Measurements from ENCODE around the gene LYZL1. TPM values are rescaled to one million over a fixed set of nuclear protein-coding genes. Genes with fewer than 3 reads are reported as not detected.

LYZL1 gene
- total and polyA plus RNA-seq, 9 of the 15 experiments (the other 6 are each of a cell fraction or from before 2014, with no cell fraction given) = not detected

DNA sequence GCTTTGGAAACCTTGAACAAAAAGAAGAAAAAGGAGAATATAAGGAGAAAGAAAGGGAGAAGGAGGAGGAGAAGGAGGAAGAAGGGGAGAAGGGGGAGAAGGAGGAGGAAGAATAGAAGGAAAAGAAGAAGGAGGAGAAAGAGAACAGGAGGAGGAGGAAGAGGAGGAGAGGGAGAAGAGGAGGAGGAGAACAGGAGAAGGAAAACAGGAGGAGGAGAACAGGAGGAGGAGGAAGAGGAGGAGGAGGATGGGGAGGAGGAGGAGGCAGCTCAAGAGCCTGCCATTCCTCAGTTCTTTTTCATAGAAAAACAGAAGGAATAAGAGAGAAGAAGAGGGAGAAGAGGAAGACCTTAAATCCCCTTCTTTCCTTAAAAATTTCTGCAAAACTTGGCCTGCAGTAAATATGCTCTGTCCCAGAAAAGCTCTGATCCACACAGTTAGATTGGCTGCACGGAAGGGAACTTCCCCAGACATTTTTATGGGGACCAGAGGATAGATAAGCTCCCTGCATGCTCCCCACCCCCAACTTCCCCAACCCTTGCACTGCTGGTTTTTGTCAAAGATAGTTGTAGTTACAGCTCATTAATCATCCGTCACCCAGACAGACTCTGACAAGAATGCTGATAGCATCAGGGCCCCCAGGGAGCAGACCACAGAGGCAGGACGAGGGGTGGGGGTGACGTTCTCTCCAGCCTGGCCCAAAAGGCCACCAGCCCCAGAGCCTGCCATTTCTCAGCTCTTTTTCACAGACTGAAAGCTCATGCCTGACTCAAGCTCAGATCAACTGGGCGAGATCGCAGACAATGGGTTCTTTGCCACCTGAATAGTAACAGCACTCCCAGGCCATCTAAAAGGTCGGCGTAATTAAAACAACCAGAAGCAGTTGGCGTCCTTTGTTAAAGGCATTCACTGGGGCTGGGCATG lies 34.5 kb upstream of the LYZL1 start (continued):
- TF ChIP-seq, protein P1, sequence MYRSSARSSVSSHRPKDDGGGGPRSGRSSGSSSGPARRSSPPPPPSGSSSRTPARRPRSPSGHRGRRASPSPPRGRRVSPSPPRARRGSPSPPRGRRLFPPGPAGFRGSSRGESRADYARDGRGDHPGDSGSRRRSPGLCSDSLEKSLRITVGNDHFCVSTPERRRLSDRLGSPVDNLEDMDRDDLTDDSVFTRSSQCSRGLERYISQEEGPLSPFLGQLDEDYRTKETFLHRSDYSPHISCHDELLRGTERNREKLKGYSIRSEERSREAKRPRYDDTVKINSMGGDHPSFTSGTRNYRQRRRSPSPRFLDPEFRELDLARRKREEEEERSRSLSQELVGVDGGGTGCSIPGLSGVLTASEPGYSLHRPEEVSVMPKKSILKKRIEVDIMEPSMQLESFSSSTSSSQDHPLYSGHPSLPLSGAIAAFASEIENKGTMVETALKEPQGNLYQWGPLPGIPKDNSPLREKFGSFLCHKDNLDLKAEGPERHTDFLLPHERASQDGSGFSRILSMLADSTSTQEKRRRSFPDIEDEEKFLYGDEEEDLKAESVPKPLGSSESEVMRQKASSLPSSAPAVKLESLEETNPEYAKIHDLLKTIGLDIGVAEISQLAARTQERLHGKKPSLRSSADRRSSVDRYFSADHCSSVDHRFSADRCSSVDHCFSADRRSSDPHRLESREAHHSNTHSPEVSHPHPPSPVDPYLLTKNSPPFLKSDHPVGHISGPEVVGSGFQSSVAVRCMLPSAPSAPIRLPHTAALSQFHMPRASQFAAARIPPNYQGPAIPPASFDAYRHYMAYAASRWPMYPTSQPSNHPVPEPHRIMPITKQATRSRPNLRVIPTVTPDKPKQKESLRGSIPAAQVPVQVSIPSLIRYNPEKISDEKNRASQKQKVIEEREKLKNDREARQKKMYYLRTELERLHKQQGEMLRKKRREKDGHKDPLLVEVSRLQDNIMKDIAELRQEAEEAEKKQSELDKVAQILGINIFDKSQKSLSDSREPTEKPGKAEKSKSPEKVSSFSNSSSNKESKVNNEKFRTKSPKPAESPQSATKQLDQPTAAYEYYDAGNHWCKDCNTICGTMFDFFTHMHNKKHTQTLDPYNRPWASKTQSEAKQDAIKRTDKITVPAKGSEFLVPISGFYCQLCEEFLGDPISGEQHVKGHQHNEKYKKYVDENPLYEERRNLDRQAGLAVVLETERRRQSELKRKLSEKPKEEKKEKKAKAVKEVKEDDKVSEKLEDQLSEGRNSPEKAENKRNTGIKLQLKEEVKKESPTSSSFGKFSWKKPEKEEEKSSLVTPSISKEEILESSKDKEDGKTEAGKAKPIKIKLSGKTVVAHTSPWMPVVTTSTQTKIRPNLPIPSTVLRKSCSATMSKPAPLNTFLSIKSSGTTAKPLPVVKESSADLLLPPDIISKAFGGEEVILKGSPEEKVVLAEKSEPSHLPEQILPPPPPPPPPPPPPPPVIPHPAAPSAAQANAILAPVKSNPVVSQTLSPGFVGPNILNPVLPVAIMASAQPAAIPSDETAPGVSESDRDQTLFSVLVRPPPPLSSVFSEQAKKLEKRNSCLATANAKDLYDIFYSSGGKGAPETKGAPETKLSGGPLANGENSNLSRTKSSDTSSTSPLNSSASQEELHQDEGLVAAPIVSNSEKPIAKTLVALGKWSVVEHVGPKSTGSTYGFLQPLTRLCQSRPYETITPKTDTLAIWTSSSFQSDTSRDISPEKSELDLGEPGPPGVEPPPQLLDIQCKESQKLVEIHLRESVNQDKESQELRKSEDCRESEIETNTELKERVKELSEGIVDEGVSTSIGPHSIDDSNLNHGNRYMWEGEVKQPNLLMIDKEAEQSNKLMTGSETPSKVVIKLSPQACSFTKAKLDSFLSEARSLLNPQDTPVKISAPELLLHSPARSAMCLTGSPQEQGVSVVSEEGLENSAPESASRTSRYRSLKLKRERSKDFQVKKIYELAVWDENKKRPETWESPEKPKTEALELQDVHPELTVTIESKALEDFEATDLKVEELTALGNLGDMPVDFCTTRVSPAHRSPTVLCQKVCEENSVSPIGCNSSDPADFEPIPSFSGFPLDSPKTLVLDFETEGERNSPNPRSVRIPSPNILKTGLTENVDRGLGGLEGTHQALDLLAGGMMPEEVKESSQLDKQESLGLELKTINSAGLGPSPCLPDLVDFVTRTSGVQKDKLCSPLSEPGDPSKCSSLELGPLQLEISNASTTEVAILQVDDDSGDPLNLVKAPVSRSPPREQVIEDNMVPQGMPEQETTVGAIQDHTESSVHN (IDR thresholded peaks at IDR 0.05; ENCODE audit: borderline replicate concordance in 1 of 2, low read depth in 1 of 2) = 0 out of 4 replicates have a peak, but pooled peaks of 1 of the 2 experiments have one; percentile 29
- TF ChIP-seq CBFA2T2 (conservative IDR thresholded peaks at IDR 0.05) = 0 out of 2 replicates have a peak, but pooled peaks have one; percentile 25
- TF ChIP-seq OTX1 (CRISPR knock-in tag; IDR thresholded peaks at IDR 0.05) = peak; percentile 84; the same call in 1 of the 2 replicates
- TF ChIP-seq NEUROD1 (IDR thresholded peaks at IDR 0.05; ENCODE audit: borderline replicate concordance, low read depth, low read length, partially characterized antibody) = peak; percentile 60
- TF ChIP-seq SMARCE1 (IDR thresholded peaks at IDR 0.05) = peak; percentile 85; the same call in 1 of the 2 replicates
- TF ChIP-seq, protein P2, sequence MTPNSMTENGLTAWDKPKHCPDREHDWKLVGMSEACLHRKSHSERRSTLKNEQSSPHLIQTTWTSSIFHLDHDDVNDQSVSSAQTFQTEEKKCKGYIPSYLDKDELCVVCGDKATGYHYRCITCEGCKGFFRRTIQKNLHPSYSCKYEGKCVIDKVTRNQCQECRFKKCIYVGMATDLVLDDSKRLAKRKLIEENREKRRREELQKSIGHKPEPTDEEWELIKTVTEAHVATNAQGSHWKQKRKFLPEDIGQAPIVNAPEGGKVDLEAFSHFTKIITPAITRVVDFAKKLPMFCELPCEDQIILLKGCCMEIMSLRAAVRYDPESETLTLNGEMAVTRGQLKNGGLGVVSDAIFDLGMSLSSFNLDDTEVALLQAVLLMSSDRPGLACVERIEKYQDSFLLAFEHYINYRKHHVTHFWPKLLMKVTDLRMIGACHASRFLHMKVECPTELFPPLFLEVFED (CRISPR knock-in tag; conservative IDR thresholded peaks at IDR 0.05) = peak; percentile 67; the same call in 1 of the 2 replicates
- TF ChIP-seq SMARCA4 (IDR thresholded peaks at IDR 0.05) = peak; percentile 55; the same call in 1 of the 2 replicates
- TF ChIP-seq FOSL1 (tag; conservative IDR thresholded peaks at IDR 0.05) = peak; percentile 25; the same call in 1 of the 2 replicates
- peak; percentile 38; the same call in 1 of the 2 replicates for TF ChIP-seq ETV1 (tag; conservative IDR thresholded peaks at IDR 0.05; ENCODE audit: low read depth)
- TF ChIP-seq DNMT1 (IDR thresholded peaks at IDR 0.05) = no peak
- TF ChIP-seq CEBPG (CRISPR knock-in tag; IDR thresholded peaks at IDR 0.05) = no peak
- TF ChIP-seq CEBPG (tag; conservative IDR thresholded peaks at IDR 0.05 in 1 of 2, IDR thresholded peaks at IDR 0.05 in 1 of 2) = no peak
- peak; percentile 97 for TF ChIP-seq PKNOX1 (IDR thresholded peaks at IDR 0.05)
- no peak for TF ChIP-seq KLF1 (tag; IDR thresholded peaks at IDR 0.05)
- no peak for TF ChIP-seq SAP30 (IDR thresholded peaks at IDR 0.05; ENCODE audit: borderline replicate concordance, insufficient read depth, low read depth, low read length, poor library complexity, severe bottlenecking)
- peak; percentile 23; the same call in 1 of the 2 replicates for TF ChIP-seq TAL1 (IDR thresholded peaks at IDR 0.05)
